HG03457 (cell line): ENCODE data around the gene IARS1.

Experiments used
- ATAC-seq: cut with Tn5 transposase; IDR thresholded peaks from one replicate; pipeline ENCODE4 v1.9.1; 2021; ENCODE audit warnings: moderate number of reproducible peaks; ENCODE audit not compliant: unreplicated experiment

IARS1 gene

DNA sequence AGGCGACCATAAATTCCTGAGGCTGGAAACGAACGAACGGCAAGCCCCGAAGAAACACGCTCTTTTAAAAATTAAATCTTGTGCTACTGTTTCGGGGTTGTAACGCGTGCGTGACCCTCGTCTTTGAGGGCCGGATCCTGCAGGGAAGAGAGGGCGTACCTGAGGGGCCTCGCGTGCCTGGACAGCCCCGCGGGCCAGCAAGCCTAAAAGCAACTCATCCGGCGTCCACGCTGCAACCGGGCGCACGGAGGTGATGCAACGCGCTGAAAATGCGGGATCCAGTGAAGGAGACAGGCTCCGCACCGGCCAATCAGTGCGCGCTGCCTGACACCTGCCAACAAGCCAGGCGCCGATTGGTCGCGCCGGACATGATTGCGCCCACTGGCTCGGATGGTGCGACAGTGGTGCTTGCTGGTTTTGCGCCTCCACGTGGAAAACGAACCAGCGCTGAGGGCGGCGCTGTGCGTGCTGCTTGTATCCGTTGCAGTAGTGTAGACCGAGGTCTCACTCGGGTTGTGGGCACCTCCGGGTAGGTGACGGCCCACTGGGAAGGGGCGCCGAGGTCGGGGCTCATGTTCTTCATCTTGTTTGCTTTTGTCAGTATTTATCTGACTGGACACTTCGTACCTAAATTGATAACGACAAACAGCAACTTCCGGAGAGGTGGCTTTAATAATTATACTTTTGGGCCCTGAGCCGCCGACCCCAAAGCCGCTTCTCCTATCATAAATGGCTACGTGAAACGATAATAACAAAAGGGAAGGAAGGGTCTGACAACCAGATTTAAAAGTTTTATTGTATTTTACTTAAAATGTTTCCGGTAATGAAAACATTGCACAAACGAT, at the start of gene IARS1:
Gene IARS1 (minus strand): TSS at position 246 of the 845 bp plus-strand sequence. CDS start 4,278 bp downstream, outside the sequence.
- ATAC-seq, result peak; percentile 90

DNA sequence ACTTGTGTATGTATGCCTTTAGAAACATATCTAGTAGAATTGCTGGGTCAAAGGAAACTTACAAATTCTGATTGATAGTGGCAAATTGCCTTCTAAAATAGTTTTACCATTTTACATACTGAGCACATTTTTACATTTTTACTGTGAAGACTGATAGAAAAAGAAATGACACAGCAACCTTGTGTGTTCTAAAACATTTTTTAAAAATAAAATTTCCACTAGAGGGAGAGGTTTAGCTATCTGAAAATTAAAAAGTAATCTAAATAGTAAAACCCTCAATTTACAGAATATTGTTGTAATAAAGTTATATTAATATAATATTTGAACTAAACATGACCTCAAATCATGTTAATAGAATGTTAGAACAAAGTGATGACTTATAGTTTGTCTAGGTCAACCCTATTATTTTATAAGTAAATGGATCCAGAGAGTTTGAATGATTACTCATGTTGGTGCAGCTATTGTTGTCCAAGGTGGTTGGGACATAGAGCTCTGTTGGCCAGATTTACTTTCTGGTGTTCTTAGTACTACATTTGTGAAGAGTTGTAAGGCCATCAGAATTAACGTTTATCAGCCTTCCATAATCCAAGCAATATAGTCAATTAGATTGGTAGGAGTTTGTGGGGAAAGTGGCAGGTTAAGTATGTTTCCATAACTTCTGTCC, 49.5 kb upstream of the IARS1 start:
- no peak for ATAC-seq

DNA sequence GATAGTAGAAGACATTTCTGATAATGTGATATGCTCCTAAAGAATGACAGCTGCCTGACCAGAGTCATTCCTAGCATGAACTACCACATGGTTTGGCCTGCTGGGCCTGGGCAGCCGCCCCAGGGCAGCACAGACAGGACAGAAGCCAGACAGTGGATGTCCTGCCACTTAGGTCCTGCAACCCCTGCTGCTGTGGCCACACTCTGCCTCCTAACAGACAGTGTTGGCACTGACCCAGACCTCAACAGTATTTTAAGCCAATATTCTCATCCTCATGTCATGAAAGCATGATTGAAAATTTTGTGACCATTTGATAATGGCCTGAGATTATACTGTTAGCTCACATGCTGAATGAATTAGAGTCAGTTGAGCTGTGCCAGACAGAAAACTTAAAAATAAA, 48.1 kb upstream of the IARS1 start:
- no peak for ATAC-seq

DNA sequence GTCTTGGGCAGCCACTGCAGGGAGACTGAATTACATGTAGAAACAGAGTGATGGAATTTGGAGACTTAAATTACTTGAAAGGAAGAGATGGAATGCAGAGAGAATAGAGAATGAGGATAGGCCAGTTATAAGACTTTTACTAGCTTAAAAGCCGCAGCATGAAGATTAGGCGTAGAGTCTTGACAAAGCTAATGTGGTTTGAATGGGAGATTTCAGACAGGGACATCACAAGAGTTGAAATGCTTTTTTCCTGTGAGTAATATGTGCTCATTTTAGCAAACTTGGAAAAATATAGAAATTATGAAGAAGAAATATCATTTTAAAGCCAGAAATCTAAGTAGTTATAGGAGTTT, 39.8 kb upstream of the IARS1 start:
- no peak for ATAC-seq

DNA sequence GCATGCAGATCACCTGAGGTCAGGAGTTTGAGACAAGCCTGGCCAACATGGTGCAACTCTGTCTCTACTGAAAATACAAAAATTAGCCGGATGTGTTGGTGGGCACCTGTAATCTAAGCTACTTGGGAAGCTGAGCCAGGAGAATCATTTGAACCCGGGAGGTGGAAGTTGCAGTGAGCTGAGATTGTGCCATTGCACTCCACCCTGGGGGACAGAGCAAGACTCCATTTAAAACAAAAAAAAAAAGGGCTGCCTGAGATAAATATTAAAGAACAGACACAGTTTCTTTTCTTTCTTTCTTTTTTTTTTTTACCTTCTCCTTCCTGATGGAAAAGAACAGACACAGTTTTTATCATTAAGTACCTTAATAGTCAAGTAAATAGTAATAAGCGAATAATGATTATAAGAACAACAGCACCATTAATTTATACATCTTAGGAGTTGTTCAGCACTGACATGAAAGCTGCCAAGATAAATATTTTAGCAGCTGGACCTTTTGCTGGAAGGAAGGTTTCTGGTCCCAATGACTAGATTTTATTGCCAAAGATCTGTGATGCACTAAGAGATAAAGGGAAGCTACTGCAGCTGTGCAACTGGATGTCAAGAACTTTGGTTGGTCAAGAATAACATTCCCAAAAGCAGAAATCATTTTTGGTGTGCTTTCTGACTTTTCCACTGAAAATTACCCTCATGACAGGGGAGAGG, 39.2 kb upstream of the IARS1 start:
- ATAC-seq, result no peak

DNA sequence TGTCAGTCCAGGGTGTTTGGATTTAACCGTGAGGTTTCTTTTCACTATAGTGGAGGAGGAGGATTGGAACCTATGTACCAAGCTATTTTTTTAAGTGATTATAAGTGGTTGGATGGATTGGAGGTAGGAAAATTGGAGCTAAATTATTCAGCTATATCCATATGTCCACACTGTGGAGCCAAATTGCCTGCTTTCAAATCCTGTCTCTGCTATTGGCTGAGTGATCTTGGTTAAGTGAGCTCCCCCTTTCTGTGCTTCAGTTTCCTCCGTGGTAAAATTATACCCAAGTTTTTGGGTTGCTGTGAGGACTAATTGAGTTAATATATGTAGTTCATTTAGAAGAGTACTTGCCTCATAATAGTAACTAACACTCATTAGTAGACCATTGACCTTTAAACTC, 34.7 kb upstream of the IARS1 start:
- ATAC-seq, result no peak

DNA sequence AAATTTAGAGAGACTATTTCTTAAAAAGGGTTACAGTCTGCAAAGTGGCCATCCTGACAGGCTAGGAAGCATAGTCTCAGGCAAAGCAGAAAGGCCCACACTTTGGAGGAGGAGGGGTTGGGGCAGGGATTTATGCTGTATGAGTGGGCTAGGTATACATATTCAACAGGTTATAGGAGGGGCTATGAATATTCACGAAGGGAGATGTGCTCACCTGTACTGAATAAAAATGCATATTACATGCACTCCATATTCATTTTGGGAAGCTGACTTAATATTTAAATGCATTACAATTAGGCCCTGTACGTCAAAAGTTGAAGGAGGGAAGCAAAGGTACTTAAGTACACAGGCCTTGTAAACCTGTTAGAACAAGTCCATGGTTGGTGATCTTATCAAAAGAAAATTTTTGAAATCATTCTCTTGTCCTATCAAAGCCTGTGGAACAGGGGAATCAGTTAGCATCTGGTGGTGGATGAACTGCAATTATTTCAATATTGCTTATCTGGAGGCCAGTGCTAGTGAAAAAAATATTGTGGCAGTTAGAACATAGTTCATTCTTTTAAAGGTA, 33.9 kb upstream of the IARS1 start:
- ATAC-seq, result no peak

DNA sequence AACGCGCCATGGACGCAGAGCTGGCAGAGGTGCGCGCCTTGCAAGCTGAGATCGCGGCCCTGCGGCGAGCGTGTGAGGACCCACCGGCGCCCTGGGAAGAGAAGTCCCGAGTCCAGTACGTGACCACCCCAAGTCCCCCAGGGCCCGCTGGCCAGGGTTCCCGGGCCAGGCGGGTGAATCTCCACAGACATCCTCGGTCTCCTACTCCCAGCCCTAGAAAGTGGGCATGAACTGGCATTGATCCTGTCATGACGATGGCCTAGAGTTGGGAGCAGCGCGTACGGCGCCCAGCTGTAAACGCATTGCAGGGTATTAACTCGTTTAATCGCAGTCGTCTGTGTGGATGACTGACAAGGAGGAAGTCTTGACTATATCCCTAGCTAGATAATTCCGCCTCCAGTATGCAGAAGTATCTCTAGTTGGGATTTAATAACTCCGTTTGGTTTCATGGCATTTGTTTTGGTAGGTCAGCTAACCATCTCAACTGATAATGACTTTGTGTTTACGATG, 32.5 kb upstream of the IARS1 start:
- peak; percentile 0 for ATAC-seq

DNA sequence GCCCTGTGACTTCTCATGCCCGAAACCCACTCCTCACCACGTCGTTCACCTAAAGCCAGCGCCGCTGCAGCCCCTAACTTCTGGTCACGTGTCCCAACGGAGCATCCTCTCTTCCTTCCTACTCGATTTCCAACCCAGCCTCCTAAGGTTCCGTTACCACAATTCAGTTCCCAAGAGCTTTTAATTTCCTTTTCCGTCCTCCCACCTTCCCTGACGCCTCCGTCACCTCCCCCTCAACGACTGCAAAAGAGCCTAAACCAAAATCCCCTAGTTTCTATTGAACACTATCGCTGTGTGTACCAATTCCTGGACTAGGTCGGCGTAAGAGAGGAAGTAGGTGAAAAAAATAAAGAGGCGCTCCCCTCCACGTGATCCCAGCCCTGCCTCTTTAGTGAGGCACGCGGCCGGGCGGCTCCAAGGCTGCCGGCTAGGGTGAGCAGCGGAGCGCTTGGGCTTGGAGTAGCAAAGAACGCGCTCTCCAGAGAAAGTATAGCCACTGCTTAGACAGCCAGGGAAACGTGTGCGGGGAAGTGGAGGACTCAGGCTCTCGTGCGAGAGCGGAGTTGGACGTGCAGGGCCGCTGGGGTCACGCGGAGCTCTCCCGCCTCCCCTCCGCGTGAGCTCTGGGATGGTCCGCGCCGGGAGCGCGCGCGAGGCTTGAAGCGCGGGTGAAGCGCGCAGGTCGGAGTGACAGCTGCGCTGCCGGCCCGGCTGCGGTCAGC, 31.9 kb upstream of the IARS1 start, which contains the start of the genes CENPP and NOL8:
Gene CENPP (plus strand): TSS at position 685 of the 722 bp plus-strand sequence.
Gene NOL8 (minus strand): TSS at position 82 of the 722 bp plus-strand sequence. CDS start 1,189 bp downstream, outside the sequence.
- peak; percentile 83 for ATAC-seq

DNA sequence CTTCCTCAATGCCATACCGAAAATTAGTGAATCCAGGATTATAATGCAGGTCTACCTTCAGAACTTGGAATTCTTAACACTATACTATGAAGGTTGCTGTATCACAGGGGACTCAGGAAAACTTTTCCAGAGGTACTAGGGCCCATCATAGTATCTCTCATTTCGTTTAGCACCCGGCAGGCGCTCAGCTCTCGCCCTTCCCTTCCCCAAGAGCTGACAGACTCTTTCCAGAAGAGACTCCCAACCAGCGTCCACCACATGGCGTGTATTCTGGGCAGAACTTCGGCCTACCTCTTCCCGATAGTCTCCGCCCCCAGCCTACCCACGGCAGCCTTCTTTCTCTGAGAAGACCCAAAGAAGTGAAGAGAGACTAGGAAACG, 31.4 kb upstream of the IARS1 start:
- peak; percentile 8 for ATAC-seq

DNA sequence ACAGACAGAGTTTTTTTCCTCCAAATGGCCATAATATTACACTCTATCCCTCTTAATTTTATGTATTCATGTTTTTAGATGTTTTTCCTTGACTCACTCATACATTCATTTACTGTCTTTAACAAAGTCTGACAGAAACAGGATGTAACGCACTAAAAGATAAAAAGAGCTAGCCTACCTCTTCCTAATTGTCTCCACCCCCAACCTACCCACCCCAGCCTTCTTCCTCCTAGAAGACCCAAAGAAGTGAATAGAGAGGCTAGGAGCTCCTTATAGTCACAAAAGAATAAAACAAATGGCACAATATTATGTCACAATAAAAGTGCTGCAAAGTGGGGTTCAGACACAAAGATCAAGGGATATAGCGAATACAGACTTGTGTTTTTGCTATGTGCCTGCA, 30.9 kb upstream of the IARS1 start:
- ATAC-seq, result no peak

DNA sequence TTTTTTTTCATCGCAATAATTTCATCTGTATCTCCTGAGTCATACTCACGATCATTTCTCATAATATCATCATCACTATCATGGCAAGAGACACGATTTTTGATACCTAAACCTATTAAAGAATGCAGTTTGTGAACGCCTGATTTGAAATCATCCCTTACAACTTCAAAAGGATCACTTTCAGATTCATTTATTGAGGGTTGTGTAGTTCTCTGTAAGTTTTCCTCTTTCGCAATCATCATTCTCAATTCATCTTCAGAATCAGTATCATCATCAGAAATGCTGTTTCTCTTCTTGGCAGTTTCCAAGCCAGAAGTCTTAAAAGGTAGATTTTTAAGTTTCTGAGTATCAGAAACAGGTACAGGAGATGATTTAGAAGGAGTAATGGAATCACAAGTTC, 22.0 kb upstream of the IARS1 start:
- ATAC-seq, result no peak

DNA sequence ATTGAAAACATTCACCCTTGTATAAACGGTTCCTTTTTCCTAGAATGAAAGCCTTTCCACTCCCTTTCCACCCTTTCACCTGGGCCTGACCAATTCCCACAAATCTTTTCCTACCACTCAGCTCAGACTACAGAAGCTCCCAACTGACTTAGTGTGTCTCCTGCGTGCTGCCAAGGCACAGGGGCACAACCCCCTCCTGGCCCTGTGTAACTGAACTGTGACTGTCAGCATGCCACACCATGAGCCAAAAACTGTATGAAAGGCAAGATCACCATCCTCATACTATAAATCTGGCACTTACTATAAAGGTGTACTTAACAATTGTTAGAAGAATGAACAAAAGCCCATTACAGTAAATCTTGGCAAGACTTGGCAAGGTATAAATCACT, 20.1 kb upstream of the IARS1 start:
- ATAC-seq, result no peak

DNA sequence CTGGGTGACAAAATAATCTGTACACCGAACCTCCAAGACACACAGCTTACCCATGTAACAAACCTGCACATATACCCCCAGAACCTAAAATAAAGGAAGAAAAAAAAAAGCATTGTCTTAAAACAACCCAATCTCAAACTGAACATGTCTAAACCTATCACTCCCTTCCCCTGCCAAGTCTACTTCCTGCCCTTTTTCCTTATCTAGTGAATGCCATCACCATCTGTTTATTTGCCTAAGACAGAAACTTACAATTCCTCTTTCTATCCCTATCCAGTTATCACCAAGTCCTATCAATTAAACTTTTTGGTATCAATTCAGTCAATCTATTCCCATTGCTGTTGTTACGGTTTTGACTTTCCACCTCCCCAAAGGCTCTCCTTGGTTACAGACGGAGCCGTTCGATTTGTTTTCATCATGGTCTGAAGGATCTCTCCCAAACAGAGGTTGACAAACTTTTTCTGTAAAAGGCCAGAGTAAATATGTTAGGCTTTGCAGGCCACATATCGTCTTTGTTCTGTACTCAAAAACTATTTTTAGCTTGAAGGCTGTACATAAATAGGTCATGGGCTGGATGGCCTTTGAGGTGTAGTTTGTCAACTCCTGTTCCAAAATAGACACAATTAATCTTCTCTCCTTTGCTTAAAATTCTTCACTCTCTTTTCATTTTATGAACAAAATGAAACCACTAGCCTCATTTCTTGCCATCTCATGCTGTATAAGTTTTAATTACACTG, 19.6 kb upstream of the IARS1 start:
- ATAC-seq, result no peak

DNA sequence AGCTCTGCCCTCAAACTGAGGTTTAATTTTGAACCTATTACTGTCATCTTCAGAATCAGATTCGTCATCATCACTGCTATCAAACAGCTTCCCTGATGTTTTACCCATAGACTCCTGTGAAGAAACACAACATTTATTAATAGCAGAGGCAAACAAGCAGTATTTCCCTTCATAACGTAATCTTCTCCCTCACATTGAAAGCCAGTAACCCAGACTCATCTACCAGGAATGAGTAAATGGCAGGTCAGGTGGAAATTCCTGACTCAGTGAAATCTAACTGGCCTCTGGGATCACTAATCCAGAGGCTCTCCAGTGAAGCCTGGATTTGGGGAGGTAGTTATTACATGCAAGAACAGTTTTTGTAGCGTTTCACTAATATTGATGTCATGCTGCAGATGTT, 17.1 kb upstream of the IARS1 start:
- ATAC-seq, result no peak

DNA sequence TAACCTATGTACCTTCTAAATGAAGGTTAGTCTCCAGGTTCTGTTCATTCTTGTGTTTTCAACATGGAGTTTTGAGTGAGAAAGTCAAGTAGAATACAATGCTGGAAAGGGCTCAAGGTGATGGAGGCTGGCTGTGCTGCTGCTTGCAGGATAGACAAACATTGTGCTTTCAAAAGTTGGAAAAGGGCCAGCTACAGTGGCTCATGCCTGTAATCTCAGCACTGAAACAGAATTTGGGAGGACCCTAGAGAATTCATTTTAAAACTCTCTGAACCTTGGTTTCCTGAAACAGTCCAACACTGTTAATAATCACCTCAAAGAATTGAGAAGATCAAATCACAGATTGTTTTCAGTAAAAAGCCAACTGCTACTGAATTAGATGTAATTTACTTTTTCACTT, 15.4 kb upstream of the IARS1 start:
- no peak for ATAC-seq

DNA sequence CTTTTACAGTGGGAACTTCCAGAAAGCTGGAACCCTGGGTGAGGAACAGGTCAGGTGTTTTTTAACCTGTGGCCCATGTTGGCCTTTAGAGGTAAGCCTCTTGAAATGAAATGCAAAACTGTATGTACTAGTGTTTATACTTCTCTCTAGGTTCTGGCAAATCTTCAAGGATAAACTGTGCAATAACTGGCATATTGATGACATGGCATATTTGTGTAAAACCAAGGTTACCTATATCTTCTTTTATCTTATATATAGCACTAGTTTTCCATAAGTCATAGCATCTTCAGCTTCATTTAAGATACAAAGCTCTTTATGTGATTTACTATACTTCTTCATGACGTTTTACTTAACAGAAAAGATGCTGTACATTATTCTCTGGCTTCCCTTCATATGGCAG, 7.4 kb upstream of the IARS1 start:
- ATAC-seq, result no peak

DNA sequence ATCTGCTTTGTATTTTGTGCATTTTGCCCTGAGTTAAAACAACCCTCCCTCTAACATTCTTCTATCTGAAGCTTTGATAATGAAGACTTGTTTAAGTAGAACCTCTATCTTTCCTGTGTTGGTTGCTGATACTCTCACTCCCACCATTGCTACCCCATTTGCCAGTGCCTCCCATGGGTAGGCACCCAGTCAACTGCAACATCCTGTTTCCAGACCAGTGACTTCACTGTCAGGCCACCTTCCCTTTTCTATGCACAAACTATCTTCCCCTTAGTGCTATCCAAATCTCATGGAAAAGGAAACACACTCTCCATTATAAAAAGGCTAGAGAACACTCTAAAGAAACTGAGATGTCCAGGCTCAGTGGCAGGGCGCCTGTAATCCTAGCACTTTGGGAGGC, 5.6 kb upstream of the IARS1 start:
- ATAC-seq, result no peak

DNA sequence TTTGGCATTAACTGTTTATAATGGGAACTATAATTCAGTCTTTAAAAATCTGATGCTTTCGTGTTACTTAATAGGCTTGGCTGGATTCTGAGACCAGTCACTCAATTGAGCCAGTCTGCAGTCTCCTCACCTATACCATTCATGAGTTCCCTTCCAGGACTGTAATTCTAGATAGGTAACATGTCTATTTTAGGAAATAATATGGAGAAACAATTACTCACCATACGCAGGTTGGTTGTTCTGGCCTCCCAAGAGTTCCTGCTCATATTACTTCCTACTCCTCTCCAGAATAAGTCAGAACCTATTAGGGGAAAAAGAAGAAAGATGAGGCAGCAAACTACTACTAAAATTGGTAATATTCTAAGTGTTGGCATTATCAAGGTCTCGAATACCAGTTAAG, 4.5 kb upstream of the IARS1 start:
- no peak for ATAC-seq

DNA sequence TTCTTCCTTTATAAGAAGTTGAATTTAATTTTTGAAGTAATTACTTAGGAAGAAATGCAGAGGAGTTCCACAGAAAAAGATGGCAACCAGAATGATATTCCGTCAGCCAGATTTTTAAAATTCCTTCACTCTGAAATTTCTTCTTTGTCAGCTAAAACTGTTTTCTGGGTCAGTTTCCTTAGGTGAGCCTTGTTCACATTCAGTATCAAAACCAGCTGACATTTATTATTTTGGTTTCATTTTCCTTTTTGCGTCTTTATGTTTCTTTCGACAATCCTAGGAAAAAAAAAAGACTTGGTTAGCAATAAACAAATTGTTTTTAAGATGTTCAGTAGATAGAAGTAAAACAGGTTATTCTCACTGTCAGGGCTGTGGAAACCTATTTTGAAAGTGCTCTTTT, 4.1 kb upstream of the IARS1 start:
- no peak for ATAC-seq
